HG02763 (cell line): ENCODE results near the gene EARS2.
A peak's percentile ranks its signal among the peaks of the same experiment; 100 is the strongest.

Experiments
- ATAC-seq: cut with Tn5 transposase; IDR thresholded peaks from one replicate; pipeline ENCODE4 v1.9.1; 2021; ENCODE audit warnings: mild to moderate bottlenecking, moderate library complexity; ENCODE audit not compliant: unreplicated experiment

Gene EARS2

DNA sequence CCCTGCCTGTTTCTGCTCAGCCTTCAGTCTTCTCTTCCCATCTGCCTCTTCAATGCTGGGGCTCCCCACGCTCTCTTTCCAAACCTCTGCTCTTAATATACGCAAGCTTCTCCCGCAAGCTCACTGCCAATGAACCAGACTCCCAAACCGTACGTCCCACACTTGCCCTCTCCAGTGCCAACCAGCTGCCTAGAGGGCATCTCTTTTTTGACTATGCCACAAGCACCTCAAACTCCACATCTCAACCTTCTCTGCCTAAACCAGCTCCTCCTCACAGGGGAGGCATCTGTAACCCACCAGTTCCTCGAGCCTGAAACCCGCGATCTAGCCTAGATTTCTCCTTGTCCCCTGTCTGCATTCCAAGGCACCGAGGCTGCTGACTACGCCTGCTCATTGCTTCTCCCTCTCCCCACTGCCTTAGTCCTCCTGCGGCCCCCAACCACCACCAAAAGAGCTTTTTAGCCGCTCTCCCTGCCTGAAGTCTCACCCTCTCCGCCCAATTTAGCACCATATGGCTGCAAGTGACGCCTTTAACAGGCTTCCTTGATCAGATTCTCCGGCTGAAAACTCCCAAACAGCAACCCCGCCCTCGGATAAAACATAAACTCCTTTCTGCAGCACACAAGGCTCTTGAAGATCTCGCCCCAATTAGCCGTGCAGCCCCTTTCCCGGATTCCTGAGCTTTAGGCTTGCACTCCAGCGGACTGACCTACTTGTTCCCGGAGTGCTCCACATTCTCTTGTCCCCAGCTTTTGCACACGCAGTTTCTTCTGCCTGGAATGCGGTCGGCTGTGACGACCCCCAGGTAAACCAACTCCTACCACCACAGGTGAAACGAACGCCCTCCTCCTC is 48.3 kb downstream of the EARS2 start:
- ATAC-seq, result no peak

DNA sequence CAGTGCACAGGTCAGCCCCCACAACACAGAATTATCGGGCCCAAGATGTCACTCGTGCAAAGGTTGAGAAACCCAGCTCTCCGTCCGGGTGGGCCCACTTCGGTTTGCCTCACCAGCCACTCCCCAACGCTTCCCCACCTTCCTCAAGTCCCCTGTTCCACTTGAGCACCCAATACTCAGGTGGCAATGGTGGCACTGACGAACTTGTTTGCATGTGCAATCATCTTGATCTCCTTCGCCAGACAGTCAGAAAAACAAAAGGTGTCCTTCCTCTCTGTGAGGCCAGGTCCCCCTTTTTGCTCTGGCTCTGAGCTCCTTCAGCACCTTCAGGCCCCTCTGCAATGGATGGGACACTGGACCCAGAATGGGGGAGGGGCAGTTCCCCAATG is 50.5 kb downstream of the EARS2 start:
- no peak for ATAC-seq

- no peak for ATAC-seq
Measured at GRCh38 chr16:23505671-23506605, 51.2 kb downstream of the EARS2 start.

- no peak for ATAC-seq
Measured at GRCh38 chr16:23505180-23505665, 51.9 kb downstream of the EARS2 start.

DNA sequence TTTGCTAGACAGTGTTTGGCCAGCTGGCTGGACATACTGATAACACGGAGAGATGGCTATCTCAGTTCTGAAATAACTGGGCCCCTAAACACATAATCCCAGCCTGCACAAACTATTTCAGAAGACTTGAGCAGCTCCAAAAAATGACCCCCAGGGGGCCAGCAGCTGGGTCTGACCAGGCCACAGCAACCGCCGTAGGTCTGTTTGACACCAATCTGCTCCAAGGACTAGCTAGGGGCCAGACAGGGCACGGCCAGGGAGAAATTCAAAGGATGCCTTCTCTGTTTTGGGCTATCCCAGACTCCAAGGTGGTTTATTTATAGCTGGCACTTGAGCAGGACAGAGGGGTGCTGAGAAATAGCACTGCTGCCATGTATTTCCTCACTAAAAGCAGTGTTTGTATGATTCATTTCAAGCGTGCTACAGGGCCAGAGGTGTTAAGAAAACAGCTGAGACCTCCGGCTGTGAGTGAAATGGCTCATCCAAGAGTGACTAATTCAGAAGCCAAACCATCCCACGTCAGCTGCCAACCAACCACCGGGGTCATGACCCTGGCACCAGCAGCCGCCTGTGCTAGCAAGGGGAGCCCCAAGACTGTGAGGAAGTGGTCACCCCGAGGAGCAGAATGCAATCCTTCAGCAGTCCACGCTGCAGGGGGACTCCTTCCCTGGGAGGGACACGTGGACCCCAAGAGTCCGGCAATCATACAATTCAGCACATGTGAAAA is 52.5 kb downstream of the EARS2 start:
- ATAC-seq, result peak; percentile 53

- no peak for ATAC-seq
Measured at GRCh38 chr16:23504076-23504452, 53.1 kb downstream of the EARS2 start.

- ATAC-seq, result no peak
Measured at GRCh38 chr16:23502466-23502865, 54.7 kb downstream of the EARS2 start.

DNA sequence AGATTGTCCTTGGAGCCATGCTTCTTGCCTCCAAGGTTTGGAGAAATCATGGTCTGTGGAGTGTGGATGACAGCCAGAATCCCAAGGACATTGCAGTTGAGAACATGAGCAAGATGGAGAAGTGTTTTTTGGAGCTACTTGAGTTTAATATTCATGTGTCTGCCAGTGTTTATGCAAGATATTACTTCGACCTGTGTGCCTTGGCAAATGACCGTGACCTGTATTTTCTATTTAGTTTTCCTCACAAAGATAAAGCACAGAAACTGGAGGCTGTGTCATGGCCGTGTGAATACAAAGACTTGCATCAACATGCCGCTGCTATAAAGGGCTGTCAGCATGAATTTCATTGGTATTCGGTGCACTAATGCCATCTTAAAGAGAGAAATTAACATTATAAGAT is 55.9 kb downstream of the EARS2 start:
- no peak for ATAC-seq

GRCh38 chr16:23500862-23501225 is 56.3 kb downstream of the EARS2 start:
- no peak for ATAC-seq

DNA sequence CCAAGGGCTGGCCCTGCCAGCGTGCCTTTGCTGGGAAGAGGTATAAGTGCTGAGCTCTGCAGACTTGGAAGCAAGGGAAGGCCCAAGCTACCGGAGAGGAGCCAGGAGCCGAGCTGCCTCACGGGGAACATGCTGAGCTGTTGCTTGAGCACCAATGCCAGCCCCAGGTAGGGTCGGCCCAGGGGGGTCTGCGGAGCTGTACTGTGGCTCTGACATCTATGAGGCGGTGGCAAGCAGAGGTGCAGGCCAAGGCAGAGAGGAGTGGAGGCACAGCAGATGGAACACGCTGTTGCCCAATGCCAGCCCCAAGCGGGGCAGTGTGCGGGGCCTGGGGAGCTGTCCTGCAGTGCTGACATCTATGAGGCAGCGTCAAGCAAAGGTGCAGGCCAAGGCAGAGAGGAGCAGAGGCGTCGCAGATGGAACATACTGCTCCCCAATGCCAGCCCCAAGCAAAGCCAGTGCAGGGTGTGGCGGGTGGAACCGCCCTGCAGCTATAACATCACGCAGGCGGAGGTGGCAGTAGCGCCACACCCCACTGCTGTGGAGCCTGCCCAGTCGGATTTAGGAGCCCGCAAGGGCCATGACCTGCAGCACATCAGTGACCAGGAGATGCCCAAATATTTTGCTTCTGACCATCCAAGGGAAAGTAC is 56.8 kb downstream of the EARS2 start:
- no peak for ATAC-seq

- no peak for ATAC-seq
Measured at GRCh38 chr16:23499801-23500200, 57.3 kb downstream of the EARS2 start.

- ATAC-seq, result no peak
Measured at GRCh38 chr16:23498863-23499262, 58.3 kb downstream of the EARS2 start.

DNA sequence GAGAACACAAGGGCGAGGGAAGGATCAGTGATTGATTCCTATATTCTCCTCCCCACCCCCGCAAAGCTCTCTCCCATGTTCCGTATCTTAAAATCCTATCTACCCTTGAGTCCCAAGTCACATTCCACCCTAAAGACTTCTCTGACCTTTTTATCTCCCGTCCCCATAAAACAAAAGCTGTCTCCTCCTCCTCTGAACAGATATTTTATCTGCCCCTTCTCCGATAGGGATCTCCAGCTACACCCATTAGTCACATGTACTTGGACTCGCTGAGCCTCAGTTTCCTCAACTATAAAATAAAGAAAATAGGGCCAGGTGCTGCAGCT is 59.6 kb downstream of the EARS2 start:
- ATAC-seq, result no peak

DNA sequence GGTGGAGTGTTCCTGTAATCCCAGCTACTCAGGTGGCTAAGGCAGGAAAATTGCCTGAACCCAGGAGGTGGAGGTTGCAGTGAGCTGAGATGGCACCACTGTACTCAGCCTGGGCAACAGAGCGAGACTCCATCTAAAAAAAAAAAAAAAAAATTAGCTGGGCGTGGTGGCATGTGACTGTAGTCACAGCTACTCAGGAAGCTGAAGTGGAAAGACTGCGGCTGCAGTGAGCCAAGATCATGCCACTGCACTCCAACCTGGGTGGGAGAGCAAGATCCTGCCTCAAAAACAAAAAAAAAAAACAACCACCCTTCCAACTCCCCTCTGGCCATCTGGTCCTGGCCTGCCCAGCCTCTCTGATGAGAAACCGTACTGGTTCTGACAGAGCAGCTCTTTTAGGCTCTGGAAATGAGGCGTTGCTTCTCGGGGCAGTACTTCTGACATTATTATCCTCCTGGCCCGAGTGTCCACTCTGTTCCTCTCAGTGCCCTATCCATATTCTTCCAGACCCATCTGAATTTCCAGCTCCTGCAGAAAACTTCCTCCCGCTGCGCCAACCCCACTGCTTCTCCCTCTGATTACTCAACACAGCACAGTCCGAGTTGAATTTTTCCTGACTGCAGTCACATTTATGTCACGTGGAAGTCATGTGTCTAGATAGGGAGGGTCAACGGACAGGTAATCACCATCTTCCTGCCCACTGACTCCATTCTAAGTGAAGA is 60.2 kb downstream of the EARS2 start:
- ATAC-seq, result no peak

DNA sequence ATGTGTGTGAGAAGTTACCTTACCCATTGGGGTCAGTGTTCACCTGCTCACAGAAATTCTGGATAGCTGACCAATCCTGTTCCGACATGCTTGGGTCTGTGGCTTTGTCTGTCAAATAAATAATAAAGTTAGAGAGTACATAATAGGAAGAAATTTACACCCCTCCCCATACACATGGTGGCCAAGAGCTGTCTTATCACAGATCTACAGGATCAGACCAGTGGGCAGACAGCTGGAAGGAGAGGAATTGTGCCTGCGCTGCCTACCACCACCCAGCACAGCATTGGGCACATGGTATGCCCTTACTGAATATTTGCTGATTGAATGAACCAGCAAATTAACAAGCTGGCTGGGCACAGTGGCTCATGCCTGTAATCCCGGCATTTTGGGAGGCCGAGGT is 61.5 kb downstream of the EARS2 start:
- no peak for ATAC-seq

DNA sequence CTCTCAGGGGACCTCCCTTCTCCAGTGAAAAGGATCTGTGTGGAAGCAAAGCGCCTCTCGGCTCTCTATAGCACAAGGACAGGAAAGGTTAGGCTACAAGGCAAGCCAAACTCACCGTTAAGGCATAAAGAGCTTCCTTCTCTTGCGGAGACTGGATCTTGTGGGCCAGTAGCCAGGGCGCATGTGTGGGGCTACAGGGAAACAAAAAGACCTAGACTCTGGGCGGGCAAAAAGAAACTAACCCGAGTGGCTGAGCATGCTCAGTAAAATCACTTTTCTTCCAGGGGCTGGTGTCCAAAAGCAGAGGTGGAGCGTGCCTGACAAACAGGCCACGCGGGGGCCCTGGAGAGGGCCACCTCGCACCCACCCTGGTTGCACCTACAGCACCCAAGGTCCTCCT is 63.0 kb downstream of the EARS2 start:
- ATAC-seq, result no peak

- ATAC-seq, result no peak
Measured at GRCh38 chr16:23491490-23492391, 65.4 kb downstream of the EARS2 start.

DNA sequence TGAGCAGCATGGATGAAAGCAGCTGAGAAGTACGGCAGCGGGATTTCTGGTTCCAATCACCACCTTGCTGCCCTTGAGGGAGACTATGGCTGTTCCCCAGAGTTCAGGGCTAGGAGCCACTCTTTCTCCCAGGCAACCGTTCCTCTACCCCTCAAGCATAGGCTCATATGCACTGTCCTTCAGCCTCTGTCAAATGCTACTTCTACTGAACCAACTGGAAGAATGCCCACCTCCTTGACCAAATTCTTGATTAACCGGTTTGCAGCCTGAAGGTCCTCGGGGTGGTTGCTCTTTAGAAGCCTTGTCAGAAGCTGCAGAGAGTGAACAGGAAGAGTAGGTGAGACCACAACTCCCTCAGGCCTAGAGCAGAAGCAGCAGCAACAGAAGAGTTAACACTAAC is 70.7 kb downstream of the EARS2 start:
- ATAC-seq, result no peak

- no peak for ATAC-seq
Measured at GRCh38 chr16:23485841-23486240, 71.3 kb downstream of the EARS2 start.
